Measurements from ENCODE around the gene CTDSP2. TPM values are rescaled to one million over a fixed set of nuclear protein-coding genes. Genes with fewer than 3 reads are reported as not detected.

Gene CTDSP2
- total RNA-seq (2013), result 75.3 TPM
- polyA plus RNA-seq, result 100 to 1,000 TPM in 1 of 3 donors, 10 to 100 TPM in 2; 59.1 to 148 (median 70.2) TPM
- 45.0 and 59.1 TPM in 2 replicates for polyA minus RNA-seq
- total RNA-seq, result 28.3 to 203 (median 86.5) reads per million in 11 experiments

- TF ChIP-seq CTCF (IDR thresholded peaks at IDR 0.05), result no peak
Observed at GRCh38 chr12:57846577-57847319, at the start of gene CTDSP2. Gene CTDSP2, minus strand, starts transcription at chr12:57846729. Its CDS starts 294 bp downstream, at chr12:57846435.

GRCh38 chr12:57896115-57896433, 49.5 kb upstream of the CTDSP2 start:
- no peak for DNase-seq
- Histone ChIP-seq H3K36me3 (replicated peaks in 1 of 2; ENCODE audit: control insufficient read depth in 1 of 2, insufficient read depth in 2 of 2, low read length in 2 of 2) (no peaks in the 10 kb centered on the region), H3K9ac (ENCODE audit: insufficient read depth, low read length, poor library complexity, severe bottlenecking) (peak overlapping the region; percentile 63), H3K79me2 (ENCODE audit: insufficient read depth, low read length) (no peaks in the 10 kb centered on the region), H3K4me1 (ENCODE audit: control insufficient read depth in 1 of 2, insufficient read depth in 2 of 2, low read length in 2 of 2) (peaks cover 28 to 39% of the 10 kb centered on the region in 2 donors), H3K4me2 (replicated peaks; ENCODE audit: extremely low read depth, low read length, poor library complexity, severe bottlenecking) (peak overlapping the region; percentile 84), H3K4me3 (replicated peaks in 1 of 3; ENCODE audit: low read depth in 2 of 3, low read length in 3 of 3) (peak overlapping the region; percentile 36 to 74 (median 68)), H4K20me1 (ENCODE audit: insufficient read depth, low read length) (no peaks in the 10 kb centered on the region), H3K9me3 (replicated peaks in 1 of 2; ENCODE audit: control insufficient read depth in 1 of 2, insufficient read depth in 1 of 2, low read length in 2 of 2) (no peaks in the 10 kb centered on the region), H3K27me3 (ENCODE audit: control insufficient read depth in 2 of 2, insufficient read depth in 2 of 2, low read length in 2 of 2) (peaks cover 9 to 21% of the 10 kb centered on the region in 2 donors), H2AFZ (ENCODE audit: insufficient read depth, low read depth, low read length, poor library complexity, severe bottlenecking) (peak overlapping the region; percentile 86), H3K27ac (ENCODE audit: low read depth in 1 of 2, low read length in 2 of 2) (no peak overlapping the region)
- Mint-ChIP-seq H3K4me1 (peaks cover 54% of the 10 kb centered on the region), H3K4me3 (peak overlapping the region; percentile 67 to 81), H3K36me3 (peaks cover 0 to 1% of the 10 kb centered on the region in 2 donors), H3K9me3 (no peaks in the 10 kb centered on the region), H3K27ac (no peak overlapping the region), H3K27me3 (ENCODE audit: low read depth in 3 of 3) (peaks cover 18 to 42% (median 29%) of the 10 kb centered on the region in 3 donors)
- TF ChIP-seq CTCF (IDR thresholded peaks at IDR 0.05), result no peak
- WGBS (ENCODE audit: insufficient coverage), result 16% methylated on average over 6 of the region's 6 CpGs
- intact Hi-C loops (cut with micrococcal nuclease), result no loop called here

More at GRCh38 chr12:57846577-57847319, at the start of gene CTDSP2:
- Mint-ChIP-seq H3K27ac (peak within 1 kb of the TSS; percentile 63 to 91 (median 82)), H3K4me1 (peaks cover 58% of the 10 kb centered on the region), H3K4me3 (peak within 1 kb of the TSS; percentile 86 to 93), H3K9me3 (peaks cover 0 to 3% (median 0%) of the 10 kb centered on the region in 7 donors), H3K27me3 (ENCODE audit: low read depth in 3 of 3) (peaks cover 10 to 27% (median 16%) of the 10 kb centered on the region in 3 donors), H3K36me3 (peaks cover 13 to 18% of the 10 kb centered on the region in 2 donors)
- intact Hi-C loops (cut with micrococcal nuclease), result loop anchor here (5.0 kb wide), 4 partner anchors 64 to 154 kb away; partner anchors contain the start of genes ATP23 (in 1 of the 2), EEF1AKMT3 (in 1 of the 2), METTL1 (in 1 of the 2) and OS9 (in 1 of the 2)
- 0% methylated on average over 34 of the region's 58 CpGs for WGBS (ENCODE audit: insufficient coverage)
- Histone ChIP-seq H3K9ac (ENCODE audit: insufficient read depth, low read length, poor library complexity, severe bottlenecking) (peak within 1 kb of the TSS; percentile 86), H3K4me2 (replicated peaks; ENCODE audit: extremely low read depth, low read length, poor library complexity, severe bottlenecking) (peak within 1 kb of the TSS; percentile 94), H3K27ac (ENCODE audit: low read depth in 1 of 2, low read length in 2 of 2) (peak within 1 kb of the TSS; percentile 47 to 87), H3K79me2 (ENCODE audit: insufficient read depth, low read length) (peaks cover 58% of the 10 kb centered on the region), H3K4me1 (ENCODE audit: control insufficient read depth in 1 of 2, insufficient read depth in 2 of 2, low read length in 2 of 2) (peaks cover 45 to 62% of the 10 kb centered on the region in 2 donors), H3K4me3 (replicated peaks in 1 of 3; ENCODE audit: low read depth in 2 of 3, low read length in 3 of 3) (peak within 1 kb of the TSS; percentile 85 to 99 (median 87)), H2AFZ (ENCODE audit: insufficient read depth, low read depth, low read length, poor library complexity, severe bottlenecking) (peak within 1 kb of the TSS; percentile 88), H3K9me3 (replicated peaks in 1 of 2; ENCODE audit: control insufficient read depth in 1 of 2, insufficient read depth in 1 of 2, low read length in 2 of 2) (no peaks in the 10 kb centered on the region), H3K36me3 (replicated peaks in 1 of 2; ENCODE audit: control insufficient read depth in 1 of 2, insufficient read depth in 2 of 2, low read length in 2 of 2) (no peaks in the 10 kb centered on the region), H4K20me1 (ENCODE audit: insufficient read depth, low read length) (peaks cover 85% of the 10 kb centered on the region), H3K27me3 (ENCODE audit: control insufficient read depth in 2 of 2, insufficient read depth in 2 of 2, low read length in 2 of 2) (peaks cover 9 to 11% of the 10 kb centered on the region in 2 donors)
- peak; percentile 94 to 96 (median 94) for DNase-seq
